MM.1S (cell line): Measurements from ENCODE around the gene ZDHHC1.

Experiments used
- EZH2 ChIP-seq: fragments of 300-600 bp; sonication (generic); optimal IDR thresholded peaks from 2 replicates; pipeline ENCODE3; 2017; ENCODE audit warnings: low read depth, mild to moderate bottlenecking, antibody characterized with exemption, low read length, mixed read lengths
- EZH2phosphoT487 ChIP-seq: fragments of 300-600 bp; sonication (generic); IDR thresholded peaks from 2 replicates; pipeline ENCODE4 v1.6.1; 2018; ENCODE audit warnings: antibody characterized with exemption, low read length
- TF ChIP-seq, protein P1 (sequence below): fragments of 300-600 bp; sonication (generic); IDR thresholded peaks from 2 replicates; pipeline ENCODE4 v1.5.1; 2016; ENCODE audit warnings: antibody characterized with exemption, low read length, mixed read lengths

- TF ChIP-seq, protein P1, sequence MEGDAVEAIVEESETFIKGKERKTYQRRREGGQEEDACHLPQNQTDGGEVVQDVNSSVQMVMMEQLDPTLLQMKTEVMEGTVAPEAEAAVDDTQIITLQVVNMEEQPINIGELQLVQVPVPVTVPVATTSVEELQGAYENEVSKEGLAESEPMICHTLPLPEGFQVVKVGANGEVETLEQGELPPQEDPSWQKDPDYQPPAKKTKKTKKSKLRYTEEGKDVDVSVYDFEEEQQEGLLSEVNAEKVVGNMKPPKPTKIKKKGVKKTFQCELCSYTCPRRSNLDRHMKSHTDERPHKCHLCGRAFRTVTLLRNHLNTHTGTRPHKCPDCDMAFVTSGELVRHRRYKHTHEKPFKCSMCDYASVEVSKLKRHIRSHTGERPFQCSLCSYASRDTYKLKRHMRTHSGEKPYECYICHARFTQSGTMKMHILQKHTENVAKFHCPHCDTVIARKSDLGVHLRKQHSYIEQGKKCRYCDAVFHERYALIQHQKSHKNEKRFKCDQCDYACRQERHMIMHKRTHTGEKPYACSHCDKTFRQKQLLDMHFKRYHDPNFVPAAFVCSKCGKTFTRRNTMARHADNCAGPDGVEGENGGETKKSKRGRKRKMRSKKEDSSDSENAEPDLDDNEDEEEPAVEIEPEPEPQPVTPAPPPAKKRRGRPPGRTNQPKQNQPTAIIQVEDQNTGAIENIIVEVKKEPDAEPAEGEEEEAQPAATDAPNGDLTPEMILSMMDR = no peak
- TF ChIP-seq EZH2 (no peak), EZH2phosphoT487 (no peak)
Measured at GRCh38 chr16:67400901-67401300, 15.4 kb downstream of the ZDHHC1 start.
